Endothelial cell of umbilical vein (primary cell): Measurements from ENCODE around the gene CPXM2. TPM values are rescaled to one million over a fixed set of nuclear protein-coding genes. Genes with fewer than 3 reads are reported as not detected.

Source experiments
- BruUV-seq: library from RNA; stranded (reverse); fragments of 400-500 nt; replicated peaks from 2 replicates; lab custom pipeline; 2021; lab: Mats Ljungman, UMichigan
- CTCF ChIA-PET: fragments of 300-600, 350-600 bp; sonication (Branson Sonifier 250); formaldehyde crosslinking; loops from one replicate; lab custom pipeline; 2021; ENCODE audit warnings: antibody characterized with exemption, inconsistent platforms; lab: Charles Lee
- POLR2A ChIA-PET: fragments of 300-600, 350-600 bp; sonication (Branson Sonifier 250); formaldehyde crosslinking; loops from one replicate; lab custom pipeline; 2021; ENCODE audit warnings: antibody characterized with exemption, inconsistent platforms; lab: Charles Lee
- DNase-seq: peaks from one replicate; pipeline ENCODE4 v3.0.0-alpha.2; 2011; ENCODE audit warnings: low read depth, low spot score
- FAIRE-seq: peaks from 2 replicates; lab custom pipeline; 2011; peaks lifted over from hg19 to GRCh38; lab: Jason Lieb, UNC
- H2AFZ ChIP-seq: 2 replicates; pipeline ENCODE4 v1.6.0; 2012; ENCODE audit warnings: low read depth, low read length, control low read depth, inconsistent platforms
- H3K27ac ChIP-seq: 2 replicates; pipeline ENCODE4 v1.5.1; 2011; ENCODE audit warnings: low read depth, mild to moderate bottlenecking, control low read depth, low read length, moderate library complexity; ENCODE audit not compliant: insufficient read depth
- H3K27me3 ChIP-seq, 2 experiments: 2 replicates each; pipeline versions ENCODE4 v1.6.0 to v1.6.1; 2011; ENCODE audit warnings: low read length in 2 of 2, mixed read lengths in 1 of 2; ENCODE audit not compliant: control insufficient read depth in 2 of 2, insufficient read depth in 2 of 2
- H3K36me3 ChIP-seq, 2 experiments: 2 replicates in 1 of 2; 3 replicates in 1 of 2; pipeline ENCODE4 v1.5.1; 2011; ENCODE audit warnings: low read length in 2 of 2, mild to moderate bottlenecking in 1 of 2, moderate library complexity in 1 of 2; ENCODE audit not compliant: control insufficient read depth in 2 of 2, insufficient read depth in 2 of 2; ENCODE audit errors: extremely low read depth in 1 of 2
- H3K4me1 ChIP-seq: 3 replicates; pipeline ENCODE4 v1.5.1; 2011; ENCODE audit warnings: mild to moderate bottlenecking, low read length; ENCODE audit not compliant: control insufficient read depth, insufficient read depth; ENCODE audit errors: extremely low read depth
- H3K4me2 ChIP-seq: 2 replicates; pipeline ENCODE4 v1.6.1; 2011; ENCODE audit warnings: low read length, control low read depth, mixed read lengths; ENCODE audit not compliant: insufficient read depth
- H3K4me3 ChIP-seq, 3 experiments: fragments of 200-600 bp in 1 of 3; sonication (generic), shearing (Covaris generic) in 1 of 3; replicated peaks in 1 of 3; 2 replicates each; pipeline ENCODE4 v1.5.1; 2011 to 2016; ENCODE audit warnings: control low read depth in 3 of 3, low read length in 3 of 3, mild to moderate bottlenecking in 2 of 3, inconsistent platforms in 1 of 3, low read depth in 1 of 3, moderate library complexity in 1 of 3; ENCODE audit not compliant: insufficient read depth in 1 of 3
- H3K79me2 ChIP-seq: 2 replicates; pipeline ENCODE4 v1.6.0; 2012; ENCODE audit warnings: low read length, inconsistent platforms; ENCODE audit not compliant: control insufficient read depth, insufficient read depth
- H3K9ac ChIP-seq: replicated peaks from 2 replicates; pipeline ENCODE3; 2011; ENCODE audit warnings: low read length, control low read depth; ENCODE audit not compliant: insufficient read depth; ENCODE audit errors: extremely low read depth
- H3K9me1 ChIP-seq: replicated peaks from 3 replicates; pipeline ENCODE4 v1.6.0; 2011; ENCODE audit warnings: mild to moderate bottlenecking, low read length; ENCODE audit not compliant: control insufficient read depth, insufficient read depth; ENCODE audit errors: extremely low read depth
- H3K9me3 ChIP-seq: replicated peaks from 2 replicates; pipeline ENCODE4 v1.5.1; 2012; ENCODE audit warnings: low read length, inconsistent platforms; ENCODE audit not compliant: control insufficient read depth, insufficient read depth
- H4K20me1 ChIP-seq: replicated peaks from 2 replicates; pipeline ENCODE3; 2011; ENCODE audit warnings: mild to moderate bottlenecking, low read length; ENCODE audit not compliant: control insufficient read depth, insufficient read depth; ENCODE audit errors: extremely low read depth
- EZH2 ChIP-seq: IDR thresholded peaks from 2 replicates; pipeline ENCODE4 v1.6.1; 2012; ENCODE audit warnings: borderline replicate concordance, low read depth, mild to moderate bottlenecking, moderate library complexity, low read length, inconsistent platforms; ENCODE audit not compliant: severe bottlenecking
- FOS ChIP-seq: IDR thresholded peaks from 2 replicates; pipeline ENCODE4 v1.6.1; 2011; ENCODE audit warnings: mild to moderate bottlenecking, low read length, moderate library complexity, borderline replicate concordance; ENCODE audit not compliant: insufficient read depth
- GATA2 ChIP-seq: IDR thresholded peaks from 2 replicates; pipeline ENCODE4 v1.7.0; 2011; ENCODE audit warnings: low read depth, mild to moderate bottlenecking, moderate library complexity, mixed read lengths, low read length; ENCODE audit not compliant: insufficient read length, insufficient read depth
- JUN ChIP-seq: IDR thresholded peaks from 2 replicates; pipeline ENCODE4 v1.6.1; 2011; ENCODE audit warnings: borderline replicate concordance, low read depth; ENCODE audit not compliant: insufficient read length, insufficient read depth
- MYC ChIP-seq: IDR thresholded peaks from one replicate; pipeline ENCODE4 v1.6.1; 2011; ENCODE audit warnings: mild to moderate bottlenecking, low read depth, low read length
- POLR2A ChIP-seq: IDR thresholded peaks from 2 replicates; pipeline ENCODE4 v1.6.1; 2012; ENCODE audit warnings: low read depth, mild to moderate bottlenecking, control low read depth, low read length
- POLR2AphosphoS5 ChIP-seq: IDR thresholded peaks from 2 replicates; pipeline ENCODE4 v1.6.1; 2012; ENCODE audit warnings: low read depth, mild to moderate bottlenecking, control low read depth, low read length, moderate library complexity; ENCODE audit not compliant: insufficient read depth
- dilution Hi-C: fragments of 300-500 bp; cut with MboI; formaldehyde crosslinking; loops from one replicate; pipeline ENCODE4 v1.15.0; 2019; ENCODE audit warnings: low sequenced_read_pairs; ENCODE audit not compliant: extremely low pct_ligation_motif_present
- intact Hi-C: fragments of 100-400 bp; cut with micrococcal nuclease; formaldehyde crosslinking; loops from one replicate; pipeline ENCODE4 v1.10.0; 2022
- polyA plus RNA-seq, 4 experiments: library from polyadenylated mRNA; depleted of rRNA in 3 of 4; stranded (reverse) in 3 of 4; unstranded in 1 of 4; fragments of >200 nt; gene quantifications; 2 replicates each; pipeline versions ENCODE4 v1.2.1 to v1.2.3, GENCODE V29; 2011 to 2012; ENCODE audit warnings: missing spikeins in 1 of 4
- total RNA-seq: library from RNA; stranded (reverse); gene quantifications from 2 replicates; pipeline ENCODE4 v1.2.3, GENCODE V29; 2021
- TF ChIP-seq, protein P1 (sequence below), 2 donors: IDR thresholded peaks; 1 replicate in 1 of 2; 2 replicates in 1 of 2; pipeline ENCODE4 v1.5.1; 2011; ENCODE audit warnings: low read length in 2 of 2, mild to moderate bottlenecking in 2 of 2, moderate library complexity in 2 of 2, control low read depth in 1 of 2, inconsistent platforms in 1 of 2, low read depth in 1 of 2; ENCODE audit not compliant: insufficient read depth in 1 of 2; ENCODE audit errors: extremely low read depth in 1 of 2
- TF ChIP-seq, protein P2 (sequence below): IDR thresholded peaks from 2 replicates; pipeline ENCODE4 v1.6.1; 2011; ENCODE audit not compliant: insufficient read depth, insufficient read length

The CPXM2 gene
- total and polyA plus RNA-seq, 2 donors (not counting 3 experiments of a cell fraction or from before 2014, with no cell fraction given) = 1.8 to 2.7 TPM

DNA sequence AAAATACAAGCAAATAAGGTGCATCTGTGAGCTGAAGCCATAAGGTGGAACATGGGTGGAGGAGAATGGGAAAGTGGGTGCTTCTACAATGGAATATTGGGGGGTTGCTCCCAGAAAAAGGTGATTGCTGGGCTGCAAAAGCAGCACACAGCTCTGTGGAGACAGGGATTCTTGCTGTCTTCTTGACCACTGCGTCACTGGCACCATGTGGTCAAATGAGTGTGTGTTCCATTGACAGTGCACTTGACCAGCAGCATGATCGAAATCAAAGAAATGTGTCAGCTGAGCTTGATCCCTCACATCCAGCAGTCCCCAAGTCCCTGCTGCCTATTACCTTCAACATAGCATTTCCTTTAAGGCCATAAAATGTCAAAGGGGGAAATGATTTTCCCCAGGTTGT is 169.3 kb downstream of the CPXM2 start:
- Histone ChIP-seq H3K9ac (no peak overlapping the region), H3K27me3 (no peaks in the 10 kb centered on the region), H3K9me3 (no peaks in the 10 kb centered on the region), H3K36me3 (no peaks in the 10 kb centered on the region), H3K9me1 (no peaks in the 10 kb centered on the region), H4K20me1 (no peaks in the 10 kb centered on the region), H3K27ac (no peak overlapping the region), H2AFZ (no peak overlapping the region), H3K79me2 (no peaks in the 10 kb centered on the region), H3K4me2 (no peak overlapping the region), H3K4me1 (no peaks in the 10 kb centered on the region), H3K4me3 (no peak overlapping the region)
- POLR2A ChIA-PET = no interaction called here
- TF ChIP-seq GATA2 = no peak
- TF ChIP-seq, protein P1, sequence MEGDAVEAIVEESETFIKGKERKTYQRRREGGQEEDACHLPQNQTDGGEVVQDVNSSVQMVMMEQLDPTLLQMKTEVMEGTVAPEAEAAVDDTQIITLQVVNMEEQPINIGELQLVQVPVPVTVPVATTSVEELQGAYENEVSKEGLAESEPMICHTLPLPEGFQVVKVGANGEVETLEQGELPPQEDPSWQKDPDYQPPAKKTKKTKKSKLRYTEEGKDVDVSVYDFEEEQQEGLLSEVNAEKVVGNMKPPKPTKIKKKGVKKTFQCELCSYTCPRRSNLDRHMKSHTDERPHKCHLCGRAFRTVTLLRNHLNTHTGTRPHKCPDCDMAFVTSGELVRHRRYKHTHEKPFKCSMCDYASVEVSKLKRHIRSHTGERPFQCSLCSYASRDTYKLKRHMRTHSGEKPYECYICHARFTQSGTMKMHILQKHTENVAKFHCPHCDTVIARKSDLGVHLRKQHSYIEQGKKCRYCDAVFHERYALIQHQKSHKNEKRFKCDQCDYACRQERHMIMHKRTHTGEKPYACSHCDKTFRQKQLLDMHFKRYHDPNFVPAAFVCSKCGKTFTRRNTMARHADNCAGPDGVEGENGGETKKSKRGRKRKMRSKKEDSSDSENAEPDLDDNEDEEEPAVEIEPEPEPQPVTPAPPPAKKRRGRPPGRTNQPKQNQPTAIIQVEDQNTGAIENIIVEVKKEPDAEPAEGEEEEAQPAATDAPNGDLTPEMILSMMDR (IDR thresholded peaks at IDR 0.05; ENCODE audit: extremely low read depth in 1 of 2, insufficient read depth in 1 of 2, low read depth in 1 of 2, low read length in 2 of 2) = no peak
- no peak for TF ChIP-seq POLR2AphosphoS5
- no peak for TF ChIP-seq EZH2
- TF ChIP-seq MYC = no peak
- no peak for TF ChIP-seq FOS
- TF ChIP-seq, protein P2, sequence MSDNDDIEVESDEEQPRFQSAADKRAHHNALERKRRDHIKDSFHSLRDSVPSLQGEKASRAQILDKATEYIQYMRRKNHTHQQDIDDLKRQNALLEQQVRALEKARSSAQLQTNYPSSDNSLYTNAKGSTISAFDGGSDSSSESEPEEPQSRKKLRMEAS = no peak
- TF ChIP-seq JUN = no peak
- TF ChIP-seq POLR2A = no peak
- CTCF ChIA-PET = no interaction called here
- no TSS peak for BruUV-seq
- FAIRE-seq (no peak), DNase-seq (no peak)
- intact Hi-C loops (no loop called here), dilution Hi-C loops (no loop called here)
